Nephron (organoid): ENCODE data around the gene XPO6.

Experiments used
- H3K27ac Mint-ChIP-seq, 3 experiments: 2 replicates each; pipeline ENCODE4 v1.8.0; 2020; ENCODE audit warnings: mixed read lengths in 3 of 3, mild to moderate bottlenecking in 2 of 3, moderate library complexity in 1 of 3
- H3K27me3 Mint-ChIP-seq: 2 replicates; pipeline ENCODE4 v1.8.0; 2021; ENCODE audit warnings: low read depth, mild to moderate bottlenecking, moderate library complexity, mixed read lengths
- H3K36me3 Mint-ChIP-seq: 2 replicates; pipeline ENCODE4 v1.8.0; 2020; ENCODE audit warnings: low read depth, mixed read lengths
- H3K4me1 Mint-ChIP-seq: 2 replicates; pipeline ENCODE4 v1.8.0; 2020; ENCODE audit warnings: mixed read lengths
- H3K4me3 Mint-ChIP-seq, 3 experiments: 2 replicates each; pipeline ENCODE4 v1.8.0; 2020; ENCODE audit warnings: mild to moderate bottlenecking in 3 of 3, mixed read lengths in 3 of 3, moderate library complexity in 2 of 3
- H3K9me3 Mint-ChIP-seq: 2 replicates; pipeline ENCODE4 v1.8.0; 2020; ENCODE audit warnings: mixed read lengths
- TF ChIP-seq, protein P1 (sequence below), 3 experiments: fragments of 200-600 bp; sonication (generic); IDR thresholded peaks; one replicate each; pipeline ENCODE4 v1.5.0; 2021; ENCODE audit warnings: antibody characterized with exemption in 3 of 3; ENCODE audit not compliant: unreplicated experiment in 3 of 3

The XPO6 gene

DNA sequence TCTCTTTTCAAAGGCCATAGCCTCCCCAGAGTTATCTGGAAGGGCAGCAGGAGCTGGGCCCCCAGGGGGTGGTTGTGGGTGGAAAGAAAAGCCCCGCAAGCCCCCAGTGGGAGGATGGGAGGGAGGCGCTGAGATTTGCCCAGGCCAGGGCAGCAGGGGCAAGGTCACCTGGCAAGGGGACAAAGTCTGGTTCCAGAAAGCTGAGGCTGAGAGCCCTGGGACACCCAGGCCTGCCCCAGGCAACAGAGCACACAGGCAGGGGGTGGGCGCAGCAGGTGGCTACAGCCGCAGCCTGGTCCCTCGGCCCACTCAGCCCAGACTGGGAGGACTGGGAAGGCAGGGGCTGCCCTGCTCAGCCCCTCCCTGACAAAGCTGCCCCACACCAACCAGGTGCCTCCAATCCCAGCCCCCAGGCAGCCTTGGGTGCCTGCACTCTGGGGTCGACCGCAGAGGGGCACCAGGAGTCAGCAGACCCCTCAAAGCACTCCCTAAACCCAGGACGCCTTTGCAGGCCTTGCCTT, 124.6 kb downstream of the XPO6 start:
- TF ChIP-seq, protein P1, sequence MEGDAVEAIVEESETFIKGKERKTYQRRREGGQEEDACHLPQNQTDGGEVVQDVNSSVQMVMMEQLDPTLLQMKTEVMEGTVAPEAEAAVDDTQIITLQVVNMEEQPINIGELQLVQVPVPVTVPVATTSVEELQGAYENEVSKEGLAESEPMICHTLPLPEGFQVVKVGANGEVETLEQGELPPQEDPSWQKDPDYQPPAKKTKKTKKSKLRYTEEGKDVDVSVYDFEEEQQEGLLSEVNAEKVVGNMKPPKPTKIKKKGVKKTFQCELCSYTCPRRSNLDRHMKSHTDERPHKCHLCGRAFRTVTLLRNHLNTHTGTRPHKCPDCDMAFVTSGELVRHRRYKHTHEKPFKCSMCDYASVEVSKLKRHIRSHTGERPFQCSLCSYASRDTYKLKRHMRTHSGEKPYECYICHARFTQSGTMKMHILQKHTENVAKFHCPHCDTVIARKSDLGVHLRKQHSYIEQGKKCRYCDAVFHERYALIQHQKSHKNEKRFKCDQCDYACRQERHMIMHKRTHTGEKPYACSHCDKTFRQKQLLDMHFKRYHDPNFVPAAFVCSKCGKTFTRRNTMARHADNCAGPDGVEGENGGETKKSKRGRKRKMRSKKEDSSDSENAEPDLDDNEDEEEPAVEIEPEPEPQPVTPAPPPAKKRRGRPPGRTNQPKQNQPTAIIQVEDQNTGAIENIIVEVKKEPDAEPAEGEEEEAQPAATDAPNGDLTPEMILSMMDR (IDR thresholded peaks at IDR 0.05; ENCODE audit: unreplicated experiment in 3 of 3) = no peak
- H3K4me3 Mint-ChIP-seq = no peak overlapping the region
- no peaks in the 10 kb centered on the region for H3K36me3 Mint-ChIP-seq
- H3K9me3 Mint-ChIP-seq = no peaks in the 10 kb centered on the region
- H3K27me3 Mint-ChIP-seq = no peaks in the 10 kb centered on the region
- no peaks in the 10 kb centered on the region for H3K4me1 Mint-ChIP-seq
- no peak overlapping the region for H3K27ac Mint-ChIP-seq

DNA sequence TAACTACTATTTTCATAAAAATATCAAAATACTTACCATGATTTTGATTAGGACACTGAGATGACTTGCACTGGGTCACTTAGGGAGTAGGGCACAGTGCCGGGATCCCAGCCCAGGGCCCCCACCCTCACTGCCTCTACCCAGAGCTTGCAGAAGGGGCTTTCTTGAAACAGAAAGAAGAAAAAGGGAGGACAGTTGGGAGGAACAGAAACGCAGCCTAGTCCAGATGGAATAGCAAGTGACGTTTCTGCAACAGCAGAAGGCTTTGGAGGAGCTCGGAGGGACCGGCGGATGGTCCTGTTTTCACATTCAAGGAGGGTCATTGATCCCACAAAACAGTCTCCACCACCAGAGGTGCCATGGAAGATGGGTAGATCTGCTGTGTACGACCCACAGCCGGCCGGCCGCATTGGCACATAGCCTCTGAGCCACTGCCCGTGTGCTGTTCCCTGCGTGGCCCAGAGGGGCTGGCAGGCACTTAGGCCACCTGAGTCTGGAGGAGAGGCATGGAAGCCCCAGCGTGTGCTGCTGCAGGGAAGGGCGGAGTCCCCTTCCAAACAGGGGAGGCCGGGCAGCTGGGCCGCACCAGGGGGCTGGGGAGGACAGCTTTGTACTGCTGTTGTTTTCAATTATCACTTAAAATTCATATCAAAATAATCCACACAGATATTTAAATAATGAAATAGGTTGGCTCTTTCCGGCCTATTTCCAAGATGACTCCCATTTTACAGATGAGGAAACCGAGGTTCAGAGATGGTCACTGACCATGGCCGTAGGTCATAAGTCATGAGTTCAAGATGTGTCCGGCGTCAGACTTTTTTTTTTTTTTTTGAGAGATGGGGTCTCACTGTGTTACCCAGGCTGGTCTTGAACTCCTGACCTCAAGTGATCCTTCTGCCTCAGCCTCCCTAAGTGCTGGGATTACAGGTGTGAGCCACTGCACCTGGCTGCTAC, 125.3 kb downstream of the XPO6 start:
- H3K27me3 Mint-ChIP-seq = no peaks in the 10 kb centered on the region
- TF ChIP-seq, protein P1 (IDR thresholded peaks at IDR 0.05; ENCODE audit: unreplicated experiment in 3 of 3) = no peak
- no peaks in the 10 kb centered on the region for H3K9me3 Mint-ChIP-seq
- no peaks in the 10 kb centered on the region for H3K36me3 Mint-ChIP-seq
- no peak overlapping the region for H3K4me3 Mint-ChIP-seq
- no peak overlapping the region for H3K27ac Mint-ChIP-seq
- H3K4me1 Mint-ChIP-seq = peaks cover 2% of the 10 kb centered on the region

DNA sequence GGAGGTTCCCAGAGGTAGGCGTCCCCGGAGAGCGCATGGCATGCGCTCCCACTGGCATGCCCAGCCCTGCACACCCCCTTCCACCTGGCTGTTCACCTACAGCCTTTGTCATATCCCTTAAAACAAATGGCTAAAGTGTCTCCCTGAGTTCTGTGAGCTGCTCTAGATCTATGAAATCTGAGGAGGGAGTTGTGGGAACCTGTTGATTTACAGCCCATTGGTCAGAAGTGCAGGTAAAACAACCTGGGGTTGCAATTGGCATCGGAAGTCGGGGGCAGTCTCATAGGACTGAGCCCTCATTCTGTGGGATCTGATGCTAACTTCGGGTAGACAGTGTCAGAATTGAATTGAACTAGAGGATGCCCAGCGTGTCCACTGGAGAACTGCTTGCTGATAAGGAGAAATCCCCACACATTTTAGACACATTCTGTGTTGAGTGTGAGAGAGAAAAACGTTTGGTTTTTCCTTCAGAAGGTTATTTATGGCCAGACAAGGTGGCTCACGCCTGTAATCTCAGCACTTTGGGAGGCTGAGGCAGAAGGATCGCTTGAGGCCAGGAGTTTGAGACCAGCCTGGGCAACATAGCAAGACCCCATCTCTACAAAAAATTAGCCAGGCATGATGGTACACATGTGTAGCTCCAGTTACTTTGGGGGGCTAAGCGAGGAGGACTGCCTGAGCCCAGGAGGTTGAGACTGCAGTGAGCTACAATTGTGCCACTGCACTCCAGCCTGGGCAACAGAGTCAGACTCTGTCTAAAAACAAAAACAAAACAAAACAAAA, 126.2 kb downstream of the XPO6 start:
- peaks cover 6% of the 10 kb centered on the region for H3K4me1 Mint-ChIP-seq
- H3K36me3 Mint-ChIP-seq = no peaks in the 10 kb centered on the region
- H3K9me3 Mint-ChIP-seq = no peaks in the 10 kb centered on the region
- H3K27ac Mint-ChIP-seq = peak overlapping the region in 1 of 3 experiments; percentile 25
- no peaks in the 10 kb centered on the region for H3K27me3 Mint-ChIP-seq
- H3K4me3 Mint-ChIP-seq = no peak overlapping the region
- TF ChIP-seq, protein P1 (IDR thresholded peaks at IDR 0.05; ENCODE audit: unreplicated experiment in 3 of 3) = no peak

DNA sequence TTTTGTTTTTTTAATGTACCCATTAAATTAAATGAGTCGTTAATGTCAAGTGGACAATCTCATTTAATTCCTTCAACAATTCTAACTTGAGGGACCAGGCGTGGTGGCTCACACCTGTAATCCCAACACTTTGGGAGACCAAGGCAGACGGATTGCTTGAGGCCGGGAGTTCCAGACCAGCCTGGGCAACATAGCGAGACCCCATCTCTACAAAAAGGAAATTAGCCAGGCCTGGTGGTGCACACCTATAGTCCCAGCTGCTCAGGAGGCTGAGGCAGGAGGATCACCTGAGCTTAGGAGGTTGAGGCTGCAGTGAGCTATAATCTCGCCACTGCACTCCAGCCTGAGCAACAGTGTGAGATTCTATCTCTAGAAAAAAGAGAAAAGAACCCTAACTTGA, 127.6 kb downstream of the XPO6 start:
- Mint-ChIP-seq H3K4me3 (no peak overlapping the region), H3K4me1 (peaks cover 6% of the 10 kb centered on the region), H3K36me3 (no peaks in the 10 kb centered on the region), H3K27ac (no peak overlapping the region), H3K9me3 (no peaks in the 10 kb centered on the region), H3K27me3 (no peaks in the 10 kb centered on the region)
- TF ChIP-seq, protein P1 (IDR thresholded peaks at IDR 0.05; ENCODE audit: unreplicated experiment in 3 of 3) = no peak

DNA sequence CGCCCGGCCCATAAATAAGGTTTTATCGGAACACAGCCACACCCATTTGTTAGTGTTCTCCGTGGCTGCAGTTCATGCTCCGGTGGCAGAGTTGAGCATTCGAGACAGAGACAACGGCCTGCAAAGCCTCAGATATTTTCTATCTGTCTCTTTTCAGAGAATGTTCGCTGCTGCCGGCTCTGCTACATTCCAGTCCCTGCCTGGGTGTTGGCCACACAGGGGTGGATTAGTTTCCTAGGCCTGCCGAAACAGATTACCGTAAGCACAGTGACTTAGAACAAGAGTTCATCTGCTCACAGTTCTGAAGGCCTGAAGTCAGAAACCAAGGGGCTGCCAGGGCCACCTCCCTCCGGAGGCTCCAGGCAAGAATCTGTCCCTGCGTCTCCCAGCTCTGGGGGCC, 129.1 kb downstream of the XPO6 start:
- peaks cover 4% of the 10 kb centered on the region for H3K27me3 Mint-ChIP-seq
- no peak overlapping the region for H3K4me3 Mint-ChIP-seq
- H3K27ac Mint-ChIP-seq = no peak overlapping the region
- H3K4me1 Mint-ChIP-seq = peaks cover 6% of the 10 kb centered on the region
- TF ChIP-seq, protein P1 (IDR thresholded peaks at IDR 0.05; ENCODE audit: unreplicated experiment in 3 of 3) = no peak
- H3K9me3 Mint-ChIP-seq = no peaks in the 10 kb centered on the region
- H3K36me3 Mint-ChIP-seq = no peaks in the 10 kb centered on the region
